ENCODE results near the gene MINAR1.

The MINAR1 gene

GRCh38 chr15:79454063-79454462 lies 21.9 kb downstream of the MINAR1 start:
- H3K9ac ChIP-seq (ENCODE audit: low read length) = no peak overlapping the region
- no peaks in the 10 kb centered on the region for H3K4me1 ChIP-seq (ENCODE audit: insufficient read depth, low read length, severe bottlenecking)
- H3K4me3 ChIP-seq (ENCODE audit: low read depth, low read length, poor library complexity, severe bottlenecking) = no peak overlapping the region
- TF ChIP-seq EZH2 (IDR thresholded peaks at IDR 0.05; ENCODE audit: borderline replicate concordance, low read length) (no peak), CTCF (IDR thresholded peaks at IDR 0.05; ENCODE audit: low read length) (no peak)
- no peak overlapping the region for H2AFZ ChIP-seq (ENCODE audit: low read length)
- no peaks in the 10 kb centered on the region for H3K9me3 ChIP-seq (ENCODE audit: low read length)
- H3K36me3 ChIP-seq (ENCODE audit: insufficient read depth, low read length) = no peaks in the 10 kb centered on the region
- no peaks in the 10 kb centered on the region for H4K20me1 ChIP-seq (ENCODE audit: insufficient read depth, low read length)
- no peaks in the 10 kb centered on the region for H3K9me2 ChIP-seq (ENCODE audit: low read depth, low read length)
- no peak overlapping the region for H3K4me2 ChIP-seq (ENCODE audit: low read length)
- H3K27me3 ChIP-seq (ENCODE audit: insufficient read depth, low read length) = no peaks in the 10 kb centered on the region
- no peaks in the 10 kb centered on the region for H3F3A ChIP-seq (ENCODE audit: insufficient read depth, low read length)
- H3K79me2 ChIP-seq (ENCODE audit: insufficient read depth, low read length) = no peaks in the 10 kb centered on the region
- no peak overlapping the region for H3K27ac ChIP-seq (ENCODE audit: low read depth, low read length, poor library complexity, severe bottlenecking)

GRCh38 chr15:79455361-79455760 lies 23.2 kb downstream of the MINAR1 start:
- H3K36me3 ChIP-seq (ENCODE audit: insufficient read depth, low read length) = no peaks in the 10 kb centered on the region
- no peak overlapping the region for H3K9ac ChIP-seq (ENCODE audit: low read length)
- H3K4me3 ChIP-seq (ENCODE audit: low read depth, low read length, poor library complexity, severe bottlenecking) = no peak overlapping the region
- H2AFZ ChIP-seq (ENCODE audit: low read length) = no peak overlapping the region
- H4K20me1 ChIP-seq (ENCODE audit: insufficient read depth, low read length) = no peaks in the 10 kb centered on the region
- H3K79me2 ChIP-seq (ENCODE audit: insufficient read depth, low read length) = no peaks in the 10 kb centered on the region
- H3K27ac ChIP-seq (ENCODE audit: low read depth, low read length, poor library complexity, severe bottlenecking) = no peak overlapping the region
- H3K4me1 ChIP-seq (ENCODE audit: insufficient read depth, low read length, severe bottlenecking) = no peaks in the 10 kb centered on the region
- H3K27me3 ChIP-seq (ENCODE audit: insufficient read depth, low read length) = no peaks in the 10 kb centered on the region
- no peaks in the 10 kb centered on the region for H3K9me3 ChIP-seq (ENCODE audit: low read length)
- no peaks in the 10 kb centered on the region for H3F3A ChIP-seq (ENCODE audit: insufficient read depth, low read length)
- H3K4me2 ChIP-seq (ENCODE audit: low read length) = no peak overlapping the region
- H3K9me2 ChIP-seq (ENCODE audit: low read depth, low read length) = no peaks in the 10 kb centered on the region
- TF ChIP-seq CTCF (IDR thresholded peaks at IDR 0.05; ENCODE audit: low read length) = no peak
- TF ChIP-seq EZH2 (IDR thresholded peaks at IDR 0.05; ENCODE audit: borderline replicate concordance, low read length) = no peak

- Histone ChIP-seq H3K9me2 (ENCODE audit: low read depth, low read length) (no peaks in the 10 kb centered on the region), H3K36me3 (ENCODE audit: insufficient read depth, low read length) (no peaks in the 10 kb centered on the region), H3K4me1 (ENCODE audit: insufficient read depth, low read length, severe bottlenecking) (no peaks in the 10 kb centered on the region), H2AFZ (ENCODE audit: low read length) (no peak overlapping the region), H3K9me3 (ENCODE audit: low read length) (no peaks in the 10 kb centered on the region), H3K79me2 (ENCODE audit: insufficient read depth, low read length) (no peaks in the 10 kb centered on the region), H3K4me3 (ENCODE audit: low read depth, low read length, poor library complexity, severe bottlenecking) (no peak overlapping the region), H4K20me1 (ENCODE audit: insufficient read depth, low read length) (no peaks in the 10 kb centered on the region), H3K9ac (ENCODE audit: low read length) (no peak overlapping the region), H3K27me3 (ENCODE audit: insufficient read depth, low read length) (no peaks in the 10 kb centered on the region), H3F3A (ENCODE audit: insufficient read depth, low read length) (no peaks in the 10 kb centered on the region), H3K4me2 (ENCODE audit: low read length) (no peak overlapping the region), H3K27ac (ENCODE audit: low read depth, low read length, poor library complexity, severe bottlenecking) (no peak overlapping the region)
- TF ChIP-seq EZH2 (IDR thresholded peaks at IDR 0.05; ENCODE audit: borderline replicate concordance, low read length) (no peak), CTCF (IDR thresholded peaks at IDR 0.05; ENCODE audit: low read length) (no peak)
Observed at GRCh38 chr15:79455943-79456342, 23.8 kb downstream of the MINAR1 start.

Measured in OCI-LY1 (cell line).